WTC11 (cell line): ENCODE measurements around the gene CLPX. TPM values are rescaled to one million over a fixed set of nuclear protein-coding genes. Genes with fewer than 3 reads are reported as not detected.

Source experiments
- ATAC-seq: fragments of 200-7000 bp; cut with Tn5 transposase; 2 replicates; pipeline ENCODE4 v1.10.0; 2021; ENCODE audit warnings: mild to moderate bottlenecking, moderate library complexity
- CTCF ChIA-PET: fragments of 300-600 bp; sonication (Branson Sonifier 250); formaldehyde crosslinking; loops from one replicate; lab custom pipeline; 2021; ENCODE audit warnings: antibody characterized with exemption; lab: Charles Lee
- POLR2A ChIA-PET: fragments of 350-600 bp; sonication (Branson Sonifier 250); formaldehyde crosslinking; loops from one replicate; lab custom pipeline; 2021; ENCODE audit warnings: antibody characterized with exemption; lab: Charles Lee
- DNase-seq: peaks from one replicate; pipeline ENCODE4 v3.0.0; 2021; ENCODE audit warnings: low spot score
- H3K27ac Mint-ChIP-seq: 2 replicates; pipeline ENCODE4 v1.8.0; 2021; ENCODE audit warnings: mixed read lengths
- H3K27me3 Mint-ChIP-seq: 2 replicates; pipeline ENCODE4 v1.8.0; 2021; ENCODE audit warnings: low read depth, mild to moderate bottlenecking, moderate library complexity, mixed read lengths
- H3K36me3 Mint-ChIP-seq: 2 replicates; pipeline ENCODE4 v1.8.0; 2021; ENCODE audit warnings: mixed read lengths
- H3K4me1 Mint-ChIP-seq: 2 replicates; pipeline ENCODE4 v1.8.0; 2022; ENCODE audit warnings: mixed read lengths
- H3K4me3 Mint-ChIP-seq: 2 replicates; pipeline ENCODE4 v1.8.0; 2021; ENCODE audit warnings: mild to moderate bottlenecking, moderate library complexity, mixed read lengths
- H3K9me3 Mint-ChIP-seq: 2 replicates; pipeline ENCODE4 v1.8.0; 2021; ENCODE audit warnings: mixed read lengths
- ATF2 ChIP-seq: sonication (generic); formaldehyde crosslinking; IDR thresholded peaks from 2 replicates; pipeline ENCODE4 v1.8.1; 2022; ENCODE audit warnings: low read depth, missing genetic modification reagents, borderline replicate concordance
- CREM ChIP-seq: sonication (generic); formaldehyde crosslinking; IDR thresholded peaks from 2 replicates; pipeline ENCODE4 v1.8.1; 2022; ENCODE audit warnings: mild to moderate bottlenecking, missing genetic modification reagents, moderate library complexity
- E2F4 ChIP-seq: sonication (generic); formaldehyde crosslinking; IDR thresholded peaks from 2 replicates; pipeline ENCODE4 v1.8.1; 2022; ENCODE audit warnings: low read depth, mild to moderate bottlenecking, moderate library complexity, missing genetic modification reagents, borderline replicate concordance
- ELF4 ChIP-seq: sonication (generic); formaldehyde crosslinking; IDR thresholded peaks from 2 replicates; pipeline ENCODE4 v1.8.1; 2022; ENCODE audit warnings: low read depth, mild to moderate bottlenecking, moderate library complexity, missing genetic modification reagents
- EMX1 ChIP-seq: fragments of 250-450 bp; sonication (Bioruptor Pico); IDR thresholded peaks from 2 replicates; pipeline ENCODE4 v1.8.0; 2021; ENCODE audit warnings: mild to moderate bottlenecking
- ESRRA ChIP-seq: sonication (generic); formaldehyde crosslinking; IDR thresholded peaks from 2 replicates; pipeline ENCODE4 v1.8.1; 2022; ENCODE audit warnings: mild to moderate bottlenecking, missing genetic modification reagents, borderline replicate concordance
- GABPB1 ChIP-seq: sonication (generic); formaldehyde crosslinking; IDR thresholded peaks from 2 replicates; pipeline ENCODE4 v1.8.1; 2023; ENCODE audit warnings: mild to moderate bottlenecking, missing genetic modification reagents
- GRHL2 ChIP-seq: fragments of 250-450 bp; sonication (Bioruptor Pico); IDR thresholded peaks from 2 replicates; pipeline ENCODE4 v1.8.0; 2022; ENCODE audit warnings: mild to moderate bottlenecking, moderate library complexity; ENCODE audit not compliant: insufficient replicate concordance, severe bottlenecking
- GTF2I ChIP-seq: fragments of 250-450 bp; sonication (Bioruptor Pico); conservative IDR thresholded peaks from 2 replicates; pipeline ENCODE4 v1.4.0; 2021; ENCODE audit warnings: mild to moderate bottlenecking
- HMGA2 ChIP-seq: fragments of 250-450 bp; sonication (Bioruptor Pico); IDR thresholded peaks from 2 replicates; pipeline ENCODE4 v1.4.0; 2021; ENCODE audit warnings: mild to moderate bottlenecking, moderate library complexity
- HMGXB4 ChIP-seq: sonication (generic); formaldehyde crosslinking; IDR thresholded peaks from 2 replicates; pipeline ENCODE4 v1.8.1; 2023; ENCODE audit warnings: mild to moderate bottlenecking, moderate library complexity, missing genetic modification reagents
- JAZF1 ChIP-seq: fragments of 250-450 bp; sonication (Bioruptor Pico); IDR thresholded peaks from 2 replicates; pipeline ENCODE4 v1.9.0; 2021; ENCODE audit warnings: moderate library complexity, mild to moderate bottlenecking, inconsistent platforms
- MAX ChIP-seq: sonication (generic); formaldehyde crosslinking; IDR thresholded peaks from 2 replicates; pipeline ENCODE4 v1.8.0; 2022; ENCODE audit warnings: mild to moderate bottlenecking, missing genetic modification reagents
- NFYB ChIP-seq: sonication (generic); formaldehyde crosslinking; conservative IDR thresholded peaks from 2 replicates; pipeline ENCODE4 v1.8.0; 2022; ENCODE audit warnings: low read depth, missing genetic modification reagents
- OVOL2 ChIP-seq: fragments of 250-450 bp; sonication (Bioruptor Pico); IDR thresholded peaks from 2 replicates; pipeline ENCODE4 v1.9.0; 2021; ENCODE audit warnings: mild to moderate bottlenecking, borderline replicate concordance
- TP53 ChIP-seq: sonication (generic); formaldehyde crosslinking; IDR thresholded peaks from 2 replicates; pipeline ENCODE4 v1.8.1; 2023; ENCODE audit warnings: mild to moderate bottlenecking, missing genetic modification reagents
- ZBTB43 ChIP-seq: sonication (generic); formaldehyde crosslinking; IDR thresholded peaks from 2 replicates; pipeline ENCODE4 v1.8.1; 2023; ENCODE audit warnings: mild to moderate bottlenecking, missing genetic modification reagents
- ZNF121 ChIP-seq: sonication (generic); formaldehyde crosslinking; IDR thresholded peaks from 2 replicates; pipeline ENCODE4 v1.8.0; 2023; ENCODE audit warnings: missing genetic modification reagents
- ZNF138 ChIP-seq: sonication (generic); formaldehyde crosslinking; conservative IDR thresholded peaks from 2 replicates; pipeline ENCODE4 v1.8.1; 2022; ENCODE audit warnings: mild to moderate bottlenecking, moderate library complexity, missing genetic modification reagents
- ZNF263 ChIP-seq: sonication (generic); formaldehyde crosslinking; IDR thresholded peaks from 2 replicates; pipeline ENCODE4 v1.8.1; 2022; ENCODE audit warnings: low read depth, mild to moderate bottlenecking, moderate library complexity, missing genetic modification reagents
- ZNF281 ChIP-seq: sonication (generic); formaldehyde crosslinking; IDR thresholded peaks from 2 replicates; pipeline ENCODE4 v1.8.0; 2023; ENCODE audit warnings: mild to moderate bottlenecking, missing genetic modification reagents
- ZNF396 ChIP-seq: fragments of 250-450 bp; sonication (Bioruptor Pico); IDR thresholded peaks from 2 replicates; pipeline ENCODE4 v1.8.0; 2021; ENCODE audit warnings: mild to moderate bottlenecking, moderate library complexity, borderline replicate concordance
- ZNF532 ChIP-seq: fragments of 250-450 bp; sonication (Bioruptor Pico); IDR thresholded peaks from 2 replicates; pipeline ENCODE4 v1.9.0; 2021; ENCODE audit warnings: mild to moderate bottlenecking, borderline replicate concordance
- total RNA-seq: library from RNA; stranded (reverse); gene quantifications from 3 replicates; pipeline ENCODE4 v1.2.3, GENCODE V29; 2021

The CLPX gene
- total RNA-seq, 1 experiment from 2014 or later: 68.7 TPM

- ATAC-seq: peak; percentile 76
- CTCF ChIA-PET: interaction anchor here (0.9 to 1.1 kb wide), 2 partner anchors 32 to 57 kb away, joined by 3 read pairs; partner anchors contain the start of gene KBTBD13
- Mint-ChIP-seq H3K4me3 (peak within 1 kb of the TSS; percentile 92), H3K27ac (peak within 1 kb of the TSS; percentile 97), H3K9me3 (peaks cover 26% of the 10 kb centered on the region), H3K36me3 (peaks cover 42% of the 10 kb centered on the region), H3K4me1 (peaks cover 16% of the 10 kb centered on the region), H3K27me3 (peaks cover 10% of the 10 kb centered on the region)
- POLR2A ChIA-PET: no interaction called here
- peak; percentile 71 for DNase-seq
- TF ChIP-seq MAX (CRISPR knock-in tag) (peak; percentile 42; the same call in 1 of the 2 replicates), ZNF396 (CRISPR knock-in tag) (no peak), ELF4 (CRISPR knock-in tag) (no peak), JAZF1 (CRISPR knock-in tag) (no peak), NFYB (CRISPR knock-in tag) (no peak), ZNF263 (CRISPR knock-in tag) (no peak), ZNF281 (CRISPR knock-in tag) (no peak), EMX1 (CRISPR knock-in tag) (no peak), E2F4 (CRISPR knock-in tag) (no peak), ZNF121 (no peak), HMGA2 (CRISPR knock-in tag) (no peak), OVOL2 (CRISPR knock-in tag) (no peak), ZNF532 (CRISPR knock-in tag) (no peak), CREM (peak; percentile 96), ATF2 (CRISPR knock-in tag) (no peak), GRHL2 (no peak), HMGXB4 (CRISPR knock-in tag) (peak; percentile 14; the same call in 1 of the 2 replicates), GABPB1 (CRISPR knock-in tag) (peak; percentile 50; the same call in 1 of the 2 replicates), ZBTB43 (CRISPR knock-in tag) (no peak), GTF2I (no peak), ESRRA (CRISPR knock-in tag) (no peak), TP53 (CRISPR knock-in tag) (no peak), ZNF138 (CRISPR knock-in tag) (no peak)
Observed at GRCh38 chr15:65133548-65134200, 51.5 kb downstream of the CLPX start, which contains the start of gene PDCD7. Gene PDCD7, minus strand, starts transcription at chr15:65133808. Its CDS starts 27 bp downstream, at chr15:65133781.
